HCT116 (cell line): ENCODE measurements around the gene CASQ1. TPM values are rescaled to one million over a fixed set of nuclear protein-coding genes. Genes with fewer than 3 reads are reported as not detected.

Experiments used
- ATAC-seq: fragments of 200-7000 bp; cut with Tn5 transposase; 2 replicates; pipeline ENCODE4 v1.9.1; 2020; ENCODE audit warnings: mild to moderate bottlenecking, moderate library complexity
- BruUV-seq: library from RNA; stranded (reverse); fragments of 400-500 nt; replicated peaks from 2 replicates; lab custom pipeline; 2021; lab: Mats Ljungman, UMichigan
- CTCF ChIA-PET: fragments of 300-600 bp; sonication (Branson Sonifier 250); formaldehyde crosslinking; loops from one replicate; lab custom pipeline; 2021; ENCODE audit warnings: antibody characterized with exemption; lab: Charles Lee
- POLR2A ChIA-PET: fragments of 300-600, 350-600 bp; sonication (Branson Sonifier 250); formaldehyde crosslinking; loops from one replicate; lab custom pipeline; 2021; ENCODE audit warnings: antibody characterized with exemption; lab: Charles Lee
- RAD21 ChIA-PET, 2 experiments: fragments of 300-600 bp; sonication (Branson Sonifier 250); formaldehyde crosslinking; loops; one replicate each; lab custom pipeline; 2023; ENCODE audit warnings: low total read pairs in 2 of 2; ENCODE audit not compliant: uncharacterized antibody in 2 of 2, unreplicated experiment in 2 of 2, low non-redundant PET in 1 of 2; lab: Charles Lee
- DNase-seq: peaks from one replicate; pipeline ENCODE4 v3.0.0-alpha.2; 2010; ENCODE audit warnings: low read depth, low spot score
- H2AFZ ChIP-seq: fragments of 200-600 bp; shearing (Covaris generic), sonication (generic); 2 replicates; pipeline ENCODE4 v1.6.1; 2017; ENCODE audit warnings: low read depth, mixed run types, mixed read lengths, antibody characterized with exemption, low read length; ENCODE audit not compliant: poor library complexity, severe bottlenecking
- H3K27ac ChIP-seq: 2 replicates; pipeline ENCODE4 v1.5.1; 2012; ENCODE audit warnings: low read depth, low read length
- H3K27me3 ChIP-seq: fragments of 200-600 bp; sonication (generic); 2 replicates; pipeline ENCODE4 v1.6.1; 2016; ENCODE audit warnings: mixed run types, low read length, mixed read lengths; ENCODE audit not compliant: insufficient read depth
- H3K36me3 ChIP-seq, 2 experiments: fragments of 200-500 bp in 1 of 2; fragments of 200-600 bp in 1 of 2; sonication (Bioruptor generic) in 1 of 2; sonication (generic) in 1 of 2; 2 replicates each; pipeline versions ENCODE4 v1.5.1 to v1.6.1; 2014 to 2016; ENCODE audit warnings: low read length in 2 of 2, inconsistent platforms in 1 of 2, mixed read lengths in 1 of 2, mixed run types in 1 of 2; ENCODE audit not compliant: insufficient read depth in 2 of 2, control insufficient read depth in 1 of 2
- H3K4me1 ChIP-seq, 2 experiments: fragments of 200-600 bp in 1 of 2; sonication (generic) in 1 of 2; 2 replicates each; pipeline versions ENCODE4 v1.5.1 to v1.6.1; 2012 to 2017; ENCODE audit warnings: low read length in 2 of 2, inconsistent platforms in 1 of 2, mild to moderate bottlenecking in 1 of 2, mixed read lengths in 1 of 2, mixed run types in 1 of 2, moderate library complexity in 1 of 2; ENCODE audit not compliant: insufficient read depth in 2 of 2, control insufficient read depth in 1 of 2
- H3K4me2 ChIP-seq: fragments of 200-600 bp; sonication (generic); 2 replicates; pipeline ENCODE4 v1.6.1; 2017; ENCODE audit warnings: mixed run types, low read length, mixed read lengths
- H3K4me3 ChIP-seq, 2 experiments: fragments of 200-600 bp in 1 of 2; sonication (generic) in 1 of 2; replicated peaks in 1 of 2; 2 replicates each; pipeline ENCODE4 v1.5.1; 2011 to 2016; ENCODE audit warnings: low read length in 2 of 2, control low read depth in 1 of 2, low read depth in 1 of 2, mild to moderate bottlenecking in 1 of 2, mixed read lengths in 1 of 2, mixed run types in 1 of 2
- H3K79me2 ChIP-seq: fragments of 200-600 bp; sonication (generic); 2 replicates; pipeline ENCODE4 v1.6.1; 2017; ENCODE audit warnings: mild to moderate bottlenecking, mixed run types, low read length, moderate library complexity, mixed read lengths; ENCODE audit not compliant: insufficient read depth
- H3K9ac ChIP-seq: fragments of 200-600 bp; sonication (generic); 2 replicates; pipeline ENCODE4 v1.6.1; 2016; ENCODE audit warnings: low read length, mixed read lengths
- H3K9me2 ChIP-seq: fragments of 200-600 bp; sonication (generic), shearing (Covaris generic); 2 replicates; pipeline ENCODE4 v1.6.1; 2017; ENCODE audit warnings: mixed run types, mild to moderate bottlenecking, moderate library complexity; ENCODE audit not compliant: insufficient read depth
- H3K9me3 ChIP-seq, 2 experiments: fragments of 200-500 bp in 1 of 2; fragments of 200-600 bp in 1 of 2; sonication (Bioruptor generic) in 1 of 2; sonication (generic) in 1 of 2; 2 replicates each; pipeline ENCODE4 v1.6.1; 2014 to 2017; ENCODE audit warnings: low read length in 2 of 2, mixed read lengths in 2 of 2, inconsistent platforms in 1 of 2, low read depth in 1 of 2, mild to moderate bottlenecking in 1 of 2, mixed run types in 1 of 2, moderate library complexity in 1 of 2; ENCODE audit not compliant: control insufficient read depth in 1 of 2, insufficient read depth in 1 of 2
- H4K20me1 ChIP-seq: fragments of 200-600 bp; sonication (generic), shearing (Covaris generic); 2 replicates; pipeline ENCODE4 v1.6.1; 2017; ENCODE audit warnings: mixed run types, mild to moderate bottlenecking, moderate library complexity; ENCODE audit not compliant: insufficient read depth
- ATF3 ChIP-seq: IDR thresholded peaks from 2 replicates; pipeline ENCODE4 v1.6.1; 2012
- CTCF ChIP-seq, 3 experiments: fragments of 200-600 bp in 1 of 3; sonication (generic) in 1 of 3; IDR thresholded peaks in 2 of 3; conservative IDR thresholded peaks in 1 of 3; 2 replicates each; pipeline ENCODE4 v1.5.1; 2012 to 2017; ENCODE audit warnings: low read depth in 2 of 3, low read length in 2 of 3, antibody characterized with exemption in 1 of 3, borderline replicate concordance in 1 of 3, control low read depth in 1 of 3, mild to moderate bottlenecking in 1 of 3, mixed read lengths in 1 of 3, mixed run types in 1 of 3, moderate library complexity in 1 of 3; ENCODE audit not compliant: insufficient read depth in 1 of 3
- EZH2 ChIP-seq: fragments of 200-600 bp; sonication (generic); IDR thresholded peaks from 2 replicates; pipeline ENCODE4 v1.6.1; 2017; ENCODE audit warnings: antibody characterized with exemption, mixed run types
- POLR2A ChIP-seq: IDR thresholded peaks from 2 replicates; pipeline ENCODE4 v1.7.0; 2011; ENCODE audit warnings: borderline replicate concordance; ENCODE audit not compliant: insufficient read depth, insufficient read length; ENCODE audit errors: extremely low read depth
- REST ChIP-seq: IDR thresholded peaks from 2 replicates; pipeline ENCODE4 v1.6.1; 2012; ENCODE audit warnings: low read depth
- SP1 ChIP-seq: IDR thresholded peaks from 2 replicates; pipeline ENCODE4 v1.6.1; 2012; ENCODE audit warnings: low read depth
- TCF7L2 ChIP-seq: IDR thresholded peaks from 2 replicates; pipeline ENCODE4 v1.7.0; 2011; ENCODE audit warnings: borderline replicate concordance, inconsistent platforms; ENCODE audit not compliant: insufficient read depth, insufficient read length; ENCODE audit errors: extremely low read depth
- ZNF274 ChIP-seq: fragments of 200-500 bp; sonication (Bioruptor generic); IDR thresholded peaks from 2 replicates; pipeline ENCODE4 v1.6.1; 2014; ENCODE audit warnings: mild to moderate bottlenecking, low read depth, low read length, inconsistent platforms
- intact Hi-C: fragments of 100-400 bp; cut with micrococcal nuclease; formaldehyde crosslinking; loops from 2 replicates; pipeline ENCODE4 v1.10.0; 2022
- total RNA-seq: library from RNA; stranded (reverse); gene quantifications from one replicate; pipeline ENCODE4 v1.2.1, GENCODE V29; 2021; ENCODE audit not compliant: unreplicated experiment

The CASQ1 gene
- total RNA-seq, 1 experiment from 2014 or later = not detected

GRCh38 chr1:160149233-160149632 is 41.1 kb upstream of the CASQ1 start:
- no peaks in the 10 kb centered on the region for H3K27me3 ChIP-seq
- no peaks in the 10 kb centered on the region for H3K9me2 ChIP-seq
- H3K9ac ChIP-seq = no peak overlapping the region
- H3K4me3 ChIP-seq = no peak overlapping the region
- ATAC-seq (no peak), DNase-seq (no peak)
- intact Hi-C loops = no loop called here
- no peaks in the 10 kb centered on the region for H4K20me1 ChIP-seq
- BruUV-seq = no TSS peak
- TF ChIP-seq EZH2 = no peak
- TF ChIP-seq ATF3 = no peak
- no peak for TF ChIP-seq REST
- no peak for TF ChIP-seq SP1
- TF ChIP-seq ZNF274 = no peak
- no peak for TF ChIP-seq TCF7L2
- no peak overlapping the region for H2AFZ ChIP-seq
- H3K4me1 ChIP-seq = no peaks in the 10 kb centered on the region
- no peaks in the 10 kb centered on the region for H3K36me3 ChIP-seq
- no peaks in the 10 kb centered on the region for H3K9me3 ChIP-seq
- ChIA-PET CTCF (no interaction called here), RAD21 (no interaction called here), POLR2A (no interaction called here)
- no peak overlapping the region for H3K27ac ChIP-seq
- H3K4me2 ChIP-seq = no peak overlapping the region
- H3K79me2 ChIP-seq = no peaks in the 10 kb centered on the region

- no peaks in the 10 kb centered on the region for H3K79me2 ChIP-seq
- intact Hi-C loops = no loop called here
- DNase-seq (no peak), ATAC-seq (no peak)
- no peak overlapping the region for H3K4me3 ChIP-seq
- ChIA-PET CTCF (no interaction called here), RAD21 (no interaction called here), POLR2A (no interaction called here)
- no TSS peak for BruUV-seq
- H3K27me3 ChIP-seq = no peaks in the 10 kb centered on the region
- H3K4me2 ChIP-seq = no peak overlapping the region
- no peak overlapping the region for H3K9ac ChIP-seq
- no peak overlapping the region for H2AFZ ChIP-seq
- no peak for TF ChIP-seq EZH2
- no peak for TF ChIP-seq TCF7L2
- no peak for TF ChIP-seq CTCF (IDR thresholded peaks at IDR 0.05 in 2 of 3, conservative IDR thresholded peaks at IDR 0.05 in 1 of 3; ENCODE audit: borderline replicate concordance in 1 of 3, insufficient read depth in 1 of 3, low read depth in 2 of 3, low read length in 2 of 3)
- TF ChIP-seq SP1 = no peak
- TF ChIP-seq ZNF274 = no peak
- TF ChIP-seq POLR2A = no peak
- no peaks in the 10 kb centered on the region for H3K4me1 ChIP-seq
- H3K9me3 ChIP-seq = no peaks in the 10 kb centered on the region
- no peaks in the 10 kb centered on the region for H4K20me1 ChIP-seq
- no peak overlapping the region for H3K27ac ChIP-seq
- no peaks in the 10 kb centered on the region for H3K9me2 ChIP-seq
- no peaks in the 10 kb centered on the region for H3K36me3 ChIP-seq
Measured at GRCh38 chr1:160149716-160150115, 40.7 kb upstream of the CASQ1 start.
